GOT3 (cell line): ENCODE data around the gene TAOK1.

Source experiments
- DNase-seq: peaks from one replicate; lab custom pipeline; 2025; ENCODE audit warnings: mixed read lengths; lab: John Stamatoyannopoulos, UW

Gene TAOK1

GRCh38 chr17:29595943-29596774 is 206.0 kb downstream of the TAOK1 start:
- no peak for DNase-seq

GRCh38 chr17:29596811-29597210 is 206.6 kb downstream of the TAOK1 start:
- no peak for DNase-seq

GRCh38 chr17:29597361-29598172 is 207.4 kb downstream of the TAOK1 start:
- DNase-seq, result no peak
